ENCODE measurements around the gene CDH4.
"Not testable (repeated sequence)": the region's sequence is repeated elsewhere in the genome, so short reads cannot be mapped to it uniquely, and the experiment has no call there.

Gene CDH4

DNA sequence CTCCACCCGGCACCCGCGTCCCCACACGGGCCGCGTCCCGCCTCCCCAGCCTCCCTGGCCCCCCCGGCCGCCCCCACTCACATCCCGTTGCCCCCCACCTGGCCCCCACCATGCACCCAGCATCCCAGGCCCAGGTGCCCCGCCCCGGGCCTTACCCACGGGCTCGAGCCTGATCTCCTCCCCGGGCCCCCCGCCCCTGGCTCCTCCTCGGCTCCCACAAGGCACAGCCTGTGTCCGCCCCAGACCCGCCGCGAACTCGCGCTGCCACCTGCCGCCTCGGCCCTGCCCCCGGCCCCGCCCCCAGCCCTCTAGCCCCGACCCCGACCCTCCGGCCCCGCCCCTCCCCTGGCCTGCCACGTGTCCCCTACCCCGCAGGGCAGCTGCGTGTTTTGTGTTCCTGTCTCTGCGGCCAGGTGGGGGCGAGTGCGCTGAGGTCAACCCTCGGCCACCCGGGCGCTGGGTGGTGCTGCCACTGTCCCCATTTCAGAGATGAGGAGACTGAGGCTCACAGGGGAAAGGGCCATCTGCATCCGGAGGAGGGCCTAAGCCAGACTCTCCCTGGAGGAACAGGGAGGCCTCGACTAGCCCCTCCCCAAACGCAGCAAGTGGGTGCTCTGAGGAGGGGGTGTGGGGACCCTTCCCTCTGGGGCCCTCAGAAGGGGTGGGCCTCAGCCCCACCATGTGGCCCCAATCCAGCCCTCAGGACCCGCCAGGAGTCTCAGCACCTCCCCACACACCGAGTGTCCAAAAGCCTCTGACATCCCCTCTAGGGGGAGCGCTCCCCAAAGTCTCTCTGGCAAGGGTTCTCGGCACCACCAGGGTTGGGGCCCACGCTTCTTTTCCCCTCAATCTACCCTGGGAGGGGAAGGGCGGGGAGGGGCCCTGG, 713.8 kb downstream of the CDH4 start:
- no peak overlapping the region for H3K9ac ChIP-seq (ENCODE audit: low read length)

GRCh38 chr20:61966492-61967244, 714.6 kb downstream of the CDH4 start:
- Histone ChIP-seq H3K9ac (ENCODE audit: low read length) (no peak overlapping the region), H3K36me3 (ENCODE audit: control insufficient read depth, insufficient read depth, low read length) (no peaks in the 10 kb centered on the region; the same call in 1 of the 2 replicates), H3K4me3 (ENCODE audit: low read depth, low read length) (no peak overlapping the region)

More for the DNA sequence above, 713.8 kb downstream of the CDH4 start:
- Histone ChIP-seq H3K9me3 (ENCODE audit: control insufficient read depth, insufficient read depth, low read depth, low read length) (no peaks in the 10 kb centered on the region), H3K36me3 (ENCODE audit: control insufficient read depth, insufficient read depth, low read length) (no peaks in the 10 kb centered on the region), H3K4me3 (ENCODE audit: low read depth, low read length) (peak overlapping the region; percentile 9; the same call in 1 of the 2 replicates), H3K27ac (ENCODE audit: low read depth, low read length) (no peak overlapping the region), H3K4me1 (ENCODE audit: control insufficient read depth, insufficient read depth, low read length) (peaks cover 7% of the 10 kb centered on the region; the same call in 1 of the 2 replicates), H3K27me3 (ENCODE audit: control insufficient read depth, insufficient read depth, low read length) (peaks cover 9% of the 10 kb centered on the region; the same call in 1 of the 2 replicates)

DNA sequence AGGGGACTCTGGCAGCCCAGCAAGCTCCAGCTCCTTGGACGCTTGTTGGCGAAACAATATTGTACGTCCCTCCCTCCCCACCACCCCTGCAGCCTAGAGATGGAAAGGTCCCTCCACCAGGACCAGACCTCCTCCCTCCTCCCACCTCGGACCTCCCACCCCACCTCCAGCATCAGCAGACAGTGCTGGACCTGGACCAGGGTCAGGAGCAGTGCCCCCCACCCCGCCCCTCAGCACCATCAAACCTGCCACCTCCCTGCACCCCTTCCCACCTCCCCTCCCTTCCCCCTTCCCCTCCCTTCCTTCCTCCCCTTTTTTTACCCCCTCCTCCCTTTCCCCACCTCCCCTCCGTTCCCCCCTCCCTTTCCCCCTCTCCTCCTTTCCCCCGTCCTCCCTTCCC, 715.2 kb downstream of the CDH4 start:
- H3K27ac ChIP-seq (ENCODE audit: low read depth, low read length) = no peak overlapping the region
- no peak overlapping the region for H3K9ac ChIP-seq (ENCODE audit: low read length)
- no peak overlapping the region for H3K4me3 ChIP-seq (ENCODE audit: low read depth, low read length)
- no peaks in the 10 kb centered on the region for H3K9me3 ChIP-seq (ENCODE audit: control insufficient read depth, insufficient read depth, low read depth, low read length)
- peaks cover 2% of the 10 kb centered on the region for H3K36me3 ChIP-seq (ENCODE audit: control insufficient read depth, insufficient read depth, low read length)
- H3K4me1 ChIP-seq (ENCODE audit: control insufficient read depth, insufficient read depth, low read length) = peaks cover 7% of the 10 kb centered on the region; the same call in 1 of the 2 replicates
- peaks cover 9% of the 10 kb centered on the region; the same call in 1 of the 2 replicates for H3K27me3 ChIP-seq (ENCODE audit: control insufficient read depth, insufficient read depth, low read length)

More at GRCh38 chr20:61966492-61967244, 714.6 kb downstream of the CDH4 start:
- Histone ChIP-seq H3K4me1 (ENCODE audit: control insufficient read depth, insufficient read depth, low read length) (peaks cover 7% of the 10 kb centered on the region; the same call in 1 of the 2 replicates), H3K9me3 (ENCODE audit: control insufficient read depth, insufficient read depth, low read depth, low read length) (no peaks in the 10 kb centered on the region), H3K27me3 (ENCODE audit: control insufficient read depth, insufficient read depth, low read length) (peaks cover 9% of the 10 kb centered on the region; the same call in 1 of the 2 replicates), H3K27ac (ENCODE audit: low read depth, low read length) (no peak overlapping the region)

DNA sequence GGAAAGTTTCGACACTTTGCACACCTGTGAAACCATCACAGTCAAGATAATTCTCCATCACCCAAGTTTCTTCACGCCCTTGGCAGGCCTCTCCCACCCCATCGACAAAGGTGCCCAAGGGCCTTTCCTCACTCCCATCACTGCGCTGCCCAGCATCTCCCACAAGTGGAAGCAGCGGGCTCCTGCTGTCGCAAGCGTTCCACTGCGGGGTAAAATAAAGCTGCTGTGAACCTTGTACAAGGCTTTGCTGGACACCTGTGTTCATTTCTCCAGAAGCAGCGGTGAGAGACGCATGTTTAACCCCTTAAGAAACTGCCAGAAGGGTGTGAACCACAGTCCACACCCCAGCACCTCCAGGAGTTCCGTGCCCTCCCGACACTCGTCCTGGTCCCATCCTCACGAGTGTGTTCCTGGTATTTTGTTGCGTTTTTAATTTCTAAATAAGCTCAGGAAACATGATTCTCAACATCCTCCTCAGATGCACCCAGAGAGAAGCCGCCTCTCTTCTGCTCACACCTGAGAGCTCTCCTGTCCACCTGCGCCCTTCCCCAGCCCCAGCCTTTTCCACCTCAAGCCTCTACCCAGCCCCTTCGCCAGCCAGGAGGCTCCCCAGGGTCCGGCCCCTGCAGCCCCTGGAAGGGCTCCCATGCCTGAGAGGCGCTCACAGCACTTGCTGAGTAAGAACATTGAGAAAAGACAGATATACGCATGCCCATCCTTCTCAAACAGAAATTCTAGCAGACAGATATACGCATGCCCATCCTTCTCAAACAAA, 716.2 kb downstream of the CDH4 start:
- no peak overlapping the region for H3K9ac ChIP-seq (ENCODE audit: low read length)
- H3K36me3 ChIP-seq (ENCODE audit: control insufficient read depth, insufficient read depth, low read length) = peaks cover 11% of the 10 kb centered on the region
- H3K27ac ChIP-seq (ENCODE audit: low read depth, low read length) = no peak overlapping the region
- H3K9me3 ChIP-seq (ENCODE audit: control insufficient read depth, insufficient read depth, low read depth, low read length) = no peaks in the 10 kb centered on the region
- peaks cover 7% of the 10 kb centered on the region; the same call in 1 of the 2 replicates for H3K4me1 ChIP-seq (ENCODE audit: control insufficient read depth, insufficient read depth, low read length)
- no peak overlapping the region for H3K4me3 ChIP-seq (ENCODE audit: low read depth, low read length)
- peaks cover 9% of the 10 kb centered on the region; the same call in 1 of the 2 replicates for H3K27me3 ChIP-seq (ENCODE audit: control insufficient read depth, insufficient read depth, low read length)

GRCh38 chr20:61968932-61969331, 716.9 kb downstream of the CDH4 start:
- no peak overlapping the region for H3K9ac ChIP-seq (ENCODE audit: low read length)
- peaks cover 7% of the 10 kb centered on the region; the same call in 1 of the 2 replicates for H3K4me1 ChIP-seq (ENCODE audit: control insufficient read depth, insufficient read depth, low read length)
- H3K27ac ChIP-seq (ENCODE audit: low read depth, low read length) = no peak overlapping the region
- no peaks in the 10 kb centered on the region for H3K9me3 ChIP-seq (ENCODE audit: control insufficient read depth, insufficient read depth, low read depth, low read length)
- no peak overlapping the region for H3K4me3 ChIP-seq (ENCODE audit: low read depth, low read length)
- peaks cover 9% of the 10 kb centered on the region; the same call in 1 of the 2 replicates for H3K27me3 ChIP-seq (ENCODE audit: control insufficient read depth, insufficient read depth, low read length)
- peaks cover 17% of the 10 kb centered on the region for H3K36me3 ChIP-seq (ENCODE audit: control insufficient read depth, insufficient read depth, low read length)

GRCh38 chr20:61969806-61970205, 717.7 kb downstream of the CDH4 start:
- Histone ChIP-seq H3K36me3 (ENCODE audit: control insufficient read depth, insufficient read depth, low read length) (peaks cover 21% of the 10 kb centered on the region), H3K9ac (ENCODE audit: low read length) (no peak overlapping the region), H3K27me3 (ENCODE audit: control insufficient read depth, insufficient read depth, low read length) (peaks cover 6% of the 10 kb centered on the region; the same call in 1 of the 2 replicates), H3K9me3 (ENCODE audit: control insufficient read depth, insufficient read depth, low read depth, low read length) (no peaks in the 10 kb centered on the region), H3K4me1 (ENCODE audit: control insufficient read depth, insufficient read depth, low read length) (peaks cover 6% of the 10 kb centered on the region; the same call in 1 of the 2 replicates), H3K27ac (ENCODE audit: low read depth, low read length) (no peak overlapping the region), H3K4me3 (ENCODE audit: low read depth, low read length) (no peak overlapping the region)

DNA sequence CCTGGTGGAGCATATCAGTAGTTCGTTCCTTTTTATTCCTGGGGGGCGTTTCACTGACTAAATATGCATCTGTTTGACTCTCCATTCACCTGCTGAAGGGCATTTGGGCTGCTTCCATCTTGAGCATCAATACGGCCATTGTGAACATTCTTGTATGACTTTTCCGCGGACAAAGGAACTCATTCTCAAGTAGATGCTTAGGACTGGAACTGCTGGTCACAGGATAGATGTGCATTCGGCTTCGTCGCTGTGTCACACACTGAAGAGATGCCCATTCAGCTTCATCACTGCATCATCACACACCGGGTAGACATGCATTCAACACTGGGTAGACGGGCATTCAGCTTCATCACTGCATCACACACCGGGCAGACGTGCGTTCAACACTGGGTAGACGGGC, 718.3 kb downstream of the CDH4 start:
- H3K4me3 ChIP-seq (ENCODE audit: low read depth, low read length) = no peak overlapping the region
- no peaks in the 10 kb centered on the region for H3K9me3 ChIP-seq (ENCODE audit: control insufficient read depth, insufficient read depth, low read depth, low read length)
- no peak overlapping the region for H3K9ac ChIP-seq (ENCODE audit: low read length)
- peaks cover under 1% of the 10 kb centered on the region; the same call in 1 of the 2 replicates for H3K27me3 ChIP-seq (ENCODE audit: control insufficient read depth, insufficient read depth, low read length)
- H3K36me3 ChIP-seq (ENCODE audit: control insufficient read depth, insufficient read depth, low read length) = peaks cover 21% of the 10 kb centered on the region
- no peak overlapping the region for H3K27ac ChIP-seq (ENCODE audit: low read depth, low read length)
- 0 out of 2 replicates have a peak, but pooled peaks cover under 1% of the 10 kb centered on the region for H3K4me1 ChIP-seq (ENCODE audit: control insufficient read depth, insufficient read depth, low read length)

DNA sequence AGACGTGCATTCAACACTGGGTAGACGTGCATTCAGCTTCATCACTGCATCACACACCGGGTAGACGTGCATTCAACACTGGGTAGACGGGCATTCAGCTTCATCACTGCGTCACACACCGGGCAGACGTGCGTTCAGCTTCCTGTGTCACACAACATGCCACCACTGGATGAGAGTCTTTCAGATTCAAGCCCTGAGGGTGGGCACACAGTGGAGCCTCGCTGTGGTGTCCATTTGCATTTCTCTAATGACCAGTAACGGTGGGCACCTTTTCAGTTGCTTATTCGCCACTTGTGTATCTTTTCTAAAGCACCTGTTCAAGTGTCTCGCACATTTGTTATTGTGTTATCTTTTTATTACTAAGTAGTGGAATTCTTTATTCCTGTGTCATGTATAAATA, 719.5 kb downstream of the CDH4 start:
- peaks cover 30% of the 10 kb centered on the region for H3K36me3 ChIP-seq (ENCODE audit: control insufficient read depth, insufficient read depth, low read length)
- not testable (repeated sequence) for H3K27ac ChIP-seq (ENCODE audit: low read depth, low read length)

DNA sequence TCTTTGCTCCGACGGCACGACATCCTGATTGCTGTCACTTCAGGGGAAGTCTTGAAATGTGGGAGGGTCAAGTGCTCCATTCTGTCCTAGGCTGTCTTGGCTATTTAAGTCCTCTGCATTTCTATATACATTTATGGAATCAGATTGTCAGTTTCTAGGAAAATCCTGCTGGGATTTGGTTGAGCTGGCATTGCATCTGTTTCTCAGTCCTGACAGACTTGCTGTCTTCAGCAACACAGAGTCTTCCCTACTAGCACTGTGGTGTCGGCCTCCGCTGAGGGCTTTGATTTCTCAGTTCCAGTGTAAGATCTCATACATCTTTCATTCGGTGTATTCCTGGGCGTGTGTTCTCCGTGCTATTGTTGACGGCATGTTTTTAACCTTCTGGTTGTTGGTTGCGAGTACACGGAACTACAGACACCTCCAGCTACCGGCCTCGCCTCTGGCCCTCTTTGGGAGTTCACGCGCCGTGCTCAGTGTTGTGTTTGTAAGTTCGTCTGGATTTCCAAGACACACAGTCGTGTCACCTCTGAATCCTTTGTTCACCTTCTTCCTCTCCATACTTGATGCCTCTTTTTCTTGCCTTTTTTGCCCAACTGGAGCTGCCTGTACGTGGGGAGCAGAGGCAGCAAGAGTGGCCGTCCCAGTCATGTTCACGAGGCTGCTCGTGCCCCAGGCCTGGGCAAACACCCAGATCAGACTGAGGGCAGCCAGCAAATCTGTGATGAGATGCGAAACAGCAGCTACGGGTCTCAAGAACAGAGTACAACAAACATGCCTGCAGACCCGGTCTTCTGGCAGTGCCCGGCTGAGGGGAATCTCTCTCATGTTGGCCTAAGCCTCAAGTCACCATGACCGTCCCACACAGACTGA, 720.8 kb downstream of the CDH4 start:
- Histone ChIP-seq H3K36me3 (ENCODE audit: control insufficient read depth, insufficient read depth, low read length) (peaks cover 32% of the 10 kb centered on the region), H3K4me3 (ENCODE audit: low read depth, low read length) (no peak overlapping the region), H3K27ac (ENCODE audit: low read depth, low read length) (no peak overlapping the region), H3K27me3 (ENCODE audit: control insufficient read depth, insufficient read depth, low read length) (no peaks in the 10 kb centered on the region), H3K4me1 (ENCODE audit: control insufficient read depth, insufficient read depth, low read length) (no peaks in the 10 kb centered on the region), H3K9ac (ENCODE audit: low read length) (no peak overlapping the region), H3K9me3 (ENCODE audit: control insufficient read depth, insufficient read depth, low read depth, low read length) (no peaks in the 10 kb centered on the region)

More for the DNA sequence above, 719.5 kb downstream of the CDH4 start:
- not testable (repeated sequence) for H3K27me3 ChIP-seq (ENCODE audit: control insufficient read depth, insufficient read depth, low read length); H3K4me3 ChIP-seq (ENCODE audit: low read depth, low read length); H3K9me3 ChIP-seq (ENCODE audit: control insufficient read depth, insufficient read depth, low read depth, low read length); H3K9ac ChIP-seq (ENCODE audit: low read length); H3K4me1 ChIP-seq (ENCODE audit: control insufficient read depth, insufficient read depth, low read length)
